HepG2 (cell line): ENCODE measurements around the gene ATAD1. TPM values are rescaled to one million over a fixed set of nuclear protein-coding genes. Genes with fewer than 3 reads are reported as not detected.

Experiments
- ATAC-seq: fragments of 200-7000 bp; cut with Tn5 transposase; 3 replicates; pipeline ENCODE4 v1.9.1; 2020; ENCODE audit warnings: mild to moderate bottlenecking, moderate library complexity
- BruUV-seq: library from RNA; stranded (reverse); fragments of 400-500 nt; replicated peaks from 2 replicates; lab custom pipeline; 2021; lab: Mats Ljungman, UMichigan
- CTCF ChIA-PET: fragments of 300-600 bp; formaldehyde crosslinking; extraction: SDS; loops from one replicate; lab custom pipeline; 2021; ENCODE audit warnings: low total read pairs, inconsistent platforms, low intra/inter-chr PET ratio; lab: Yijun Ruan, JAX
- POLR2A ChIA-PET: fragments of 350-600 bp; sonication (Branson Sonifier 250); formaldehyde crosslinking; loops from one replicate; lab custom pipeline; 2020; ENCODE audit warnings: antibody characterized with exemption, inconsistent platforms; lab: Yijun Ruan, JAX
- DNase-seq: peaks from one replicate; pipeline ENCODE4 v3.0.0-alpha.2; 2015; ENCODE audit warnings: low spot score
- FAIRE-seq: peaks from 3 replicates; lab custom pipeline; 2011; peaks lifted over from hg19 to GRCh38; lab: Jason Lieb, UNC
- H2AFZ ChIP-seq: one replicate; pipeline ENCODE4 v1.6.1; 2011; ENCODE audit warnings: low read length, inconsistent platforms
- H3K27ac ChIP-seq: fragments of 300-600 bp; 3 replicates; pipeline ENCODE4 v1.8.0; 2011; ENCODE audit warnings: mixed run types, mild to moderate bottlenecking, mixed read lengths, low read length, inconsistent platforms; ENCODE audit not compliant: insufficient read depth; ENCODE audit errors: extremely low read length
- H3K27me3 ChIP-seq, 2 experiments: fragments of 200-600 bp in 1 of 2; 2 replicates in 1 of 2; 3 replicates in 1 of 2; pipeline versions ENCODE4 v1.6.0 to v1.8.0; 2011; ENCODE audit warnings: low read length in 2 of 2, mild to moderate bottlenecking in 2 of 2, moderate library complexity in 2 of 2, inconsistent platforms in 1 of 2; ENCODE audit not compliant: insufficient read depth in 2 of 2, control insufficient read depth in 1 of 2
- H3K36me3 ChIP-seq, 2 experiments: fragments of 200-600 bp in 1 of 2; replicated peaks in 1 of 2; 2 replicates in 1 of 2; 3 replicates in 1 of 2; pipeline versions ENCODE4 v1.5.1 to v1.8.0; 2011; ENCODE audit warnings: low read length in 2 of 2, inconsistent platforms in 1 of 2; ENCODE audit not compliant: insufficient read depth in 2 of 2, control insufficient read depth in 1 of 2
- H3K4me1 ChIP-seq: 2 replicates; pipeline ENCODE4 v1.5.1; 2012; ENCODE audit warnings: low read length, inconsistent platforms; ENCODE audit not compliant: insufficient read depth
- H3K4me2 ChIP-seq: 2 replicates; pipeline ENCODE4 v1.6.0; 2011; ENCODE audit warnings: low read depth, low read length, inconsistent platforms
- H3K4me3 ChIP-seq, 3 experiments: fragments of 200-600 bp in 1 of 3; sonication (generic), shearing (Covaris generic) in 1 of 3; replicated peaks in 1 of 3; 2 replicates each; pipeline ENCODE4 v1.5.1; 2011 to 2016; ENCODE audit warnings: low read length in 3 of 3, inconsistent platforms in 2 of 3, low read depth in 2 of 3, mild to moderate bottlenecking in 2 of 3, control low read depth in 1 of 3, mixed read lengths in 1 of 3; ENCODE audit not compliant: insufficient read depth in 1 of 3
- H3K79me2 ChIP-seq: one replicate; pipeline ENCODE4 v1.6.1; 2011; ENCODE audit warnings: low read length, inconsistent platforms; ENCODE audit not compliant: insufficient read depth
- H3K9ac ChIP-seq: 2 replicates; pipeline ENCODE4 v1.6.0; 2011; ENCODE audit warnings: mild to moderate bottlenecking, low read depth, low read length, inconsistent platforms; ENCODE audit not compliant: insufficient read depth
- H3K9me3 ChIP-seq: 2 replicates; pipeline ENCODE4 v1.5.1; 2012; ENCODE audit warnings: mild to moderate bottlenecking, low read length
- H4K20me1 ChIP-seq: 2 replicates; pipeline ENCODE4 v1.6.0; 2011; ENCODE audit warnings: inconsistent platforms, mild to moderate bottlenecking, low read length, moderate library complexity; ENCODE audit not compliant: insufficient read depth
- ETV6 ChIP-seq: sonication (generic); formaldehyde crosslinking; conservative IDR thresholded peaks from 2 replicates; pipeline ENCODE4 v1.4.0; 2020; ENCODE audit warnings: missing genetic modification reagents
- HDAC2 ChIP-seq: sonication (generic); formaldehyde crosslinking; IDR thresholded peaks from 2 replicates; pipeline ENCODE4 v1.4.0; 2020; ENCODE audit warnings: missing genetic modification reagents
- IRF1 ChIP-seq: sonication (generic); formaldehyde crosslinking; IDR thresholded peaks from 2 replicates; pipeline ENCODE4 v1.4.0; 2020; ENCODE audit warnings: low read depth, mild to moderate bottlenecking, missing genetic modification reagents
- NFE2L2 ChIP-seq: fragments of 150-350 bp; IDR thresholded peaks from 2 replicates; pipeline ENCODE4 v1.6.1; 2014; ENCODE audit warnings: low read length
- STAT5B ChIP-seq: sonication (generic); formaldehyde crosslinking; IDR thresholded peaks from 2 replicates; pipeline ENCODE4 v1.4.0; 2020; ENCODE audit warnings: missing genetic modification reagents
- ZNF362 ChIP-seq: sonication (generic); formaldehyde crosslinking; IDR thresholded peaks from 2 replicates; pipeline ENCODE4 v1.4.0; 2020; ENCODE audit warnings: missing genetic modification reagents, mild to moderate bottlenecking, borderline replicate concordance
- ZNF777 ChIP-seq: sonication (generic); formaldehyde crosslinking; IDR thresholded peaks from 2 replicates; pipeline ENCODE4 v1.4.0; 2020; ENCODE audit warnings: missing genetic modification reagents
- WGBS: methylation state at CpG from one replicate; pipeline ENCODE4 v1.1.6; 2017; ENCODE audit warnings: low lambda C conversion rate; 5-methylcytosine and 5-hydroxymethylcytosine counted together
- in situ Hi-C: cut with HindIII; loops from 2 replicates; pipeline ENCODE4 v1.10.0; 2017; ENCODE audit warnings: low pct_unique_long_range_greater_than_20kb; ENCODE audit not compliant: extremely low pct_ligation_motif_present
- intact Hi-C: fragments of 100-400 bp; cut with micrococcal nuclease; formaldehyde crosslinking; loops from one replicate; pipeline ENCODE4 v1.10.0; 2022; ENCODE audit not compliant: unreplicated experiment
- polyA plus RNA-seq, 8 experiments: library from polyadenylated mRNA; depleted of rRNA in 3 of 8; stranded (reverse) in 7 of 8; unstranded in 1 of 8; fragments of >200 nt; fragmentation: Illumina TruSeq in 4 of 8; extraction: Trizol in 4 of 8; gene quantifications; 2 replicates each; pipeline versions ENCODE4 v1.2.1 to v1.2.3, GENCODE V29; 2011 to 2016; ENCODE audit warnings: low read depth in 4 of 8, missing spikeins in 1 of 8, mixed read lengths in 1 of 8; ENCODE audit not compliant: insufficient read depth in 1 of 8
- total RNA-seq, 5 experiments: library from RNA; depleted of rRNA; stranded (reverse); fragments of >200 nt; fragmentation: Illumina TruSeq; extraction: Trizol; gene quantifications; 2 replicates each; pipeline ENCODE4 v1.2.3, GENCODE V29; 2016; ENCODE audit warnings: low read depth in 1 of 5
- TF ChIP-seq, protein P1 (sequence below): sonication (generic); formaldehyde crosslinking; IDR thresholded peaks from 2 replicates; pipeline ENCODE4 v1.4.0; 2020; ENCODE audit warnings: missing genetic modification reagents
- TF ChIP-seq, protein P2 (sequence below): sonication (generic); formaldehyde crosslinking; IDR thresholded peaks from 2 replicates; pipeline ENCODE4 v1.5.1; 2020; ENCODE audit warnings: missing genetic modification reagents, mild to moderate bottlenecking, borderline replicate concordance
- TF ChIP-seq, protein P3 (sequence below): sonication (generic); formaldehyde crosslinking; IDR thresholded peaks from 2 replicates; pipeline ENCODE4 v1.8.0; 2022; ENCODE audit warnings: missing genetic modification reagents, mild to moderate bottlenecking, moderate library complexity, borderline replicate concordance

Gene ATAD1
- total and polyA plus RNA-seq, 2 of the 13 experiments (the other 11 are each of a cell fraction or from before 2014, with no cell fraction given) = 14.9 to 28.2 TPM

DNA sequence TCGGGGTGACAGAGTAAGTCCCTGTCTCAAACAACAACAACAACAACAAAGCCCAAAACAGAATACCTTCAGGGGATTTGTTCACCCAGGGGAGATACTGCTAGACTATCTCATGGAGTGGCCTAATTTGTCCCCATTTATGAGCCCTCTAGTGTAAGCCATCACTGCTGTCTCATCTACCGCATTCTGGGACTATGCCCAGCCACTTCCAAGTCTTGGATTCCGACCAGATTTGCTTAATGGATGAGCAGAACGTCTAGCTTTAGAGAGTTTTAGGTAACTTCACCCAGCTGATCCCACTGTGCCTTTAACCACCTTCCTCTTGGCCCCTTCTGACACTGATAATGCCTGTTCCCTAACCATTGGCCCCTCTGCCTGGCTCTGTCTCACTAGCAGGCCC lies 111.3 kb downstream of the ATAD1 start:
- Histone ChIP-seq H3K4me2 (no peak overlapping the region), H3K9me3 (no peaks in the 10 kb centered on the region), H3K4me1 (peaks cover 16% of the 10 kb centered on the region), H3K36me3 (no peaks in the 10 kb centered on the region), H3K27me3 (0 out of 5 replicates have a peak, but pooled peaks cover 0 to 5% of the 10 kb centered on the region in 2 experiments), H3K9ac (no peak overlapping the region), H3K4me3 (no peak overlapping the region), H3K79me2 (no peaks in the 10 kb centered on the region), H3K27ac (no peak overlapping the region), H2AFZ (no peak overlapping the region), H4K20me1 (no peaks in the 10 kb centered on the region)
- DNase-seq = no peak
- POLR2A ChIA-PET = no interaction called here
- ATAC-seq = no peak
- TF ChIP-seq, protein P1, sequence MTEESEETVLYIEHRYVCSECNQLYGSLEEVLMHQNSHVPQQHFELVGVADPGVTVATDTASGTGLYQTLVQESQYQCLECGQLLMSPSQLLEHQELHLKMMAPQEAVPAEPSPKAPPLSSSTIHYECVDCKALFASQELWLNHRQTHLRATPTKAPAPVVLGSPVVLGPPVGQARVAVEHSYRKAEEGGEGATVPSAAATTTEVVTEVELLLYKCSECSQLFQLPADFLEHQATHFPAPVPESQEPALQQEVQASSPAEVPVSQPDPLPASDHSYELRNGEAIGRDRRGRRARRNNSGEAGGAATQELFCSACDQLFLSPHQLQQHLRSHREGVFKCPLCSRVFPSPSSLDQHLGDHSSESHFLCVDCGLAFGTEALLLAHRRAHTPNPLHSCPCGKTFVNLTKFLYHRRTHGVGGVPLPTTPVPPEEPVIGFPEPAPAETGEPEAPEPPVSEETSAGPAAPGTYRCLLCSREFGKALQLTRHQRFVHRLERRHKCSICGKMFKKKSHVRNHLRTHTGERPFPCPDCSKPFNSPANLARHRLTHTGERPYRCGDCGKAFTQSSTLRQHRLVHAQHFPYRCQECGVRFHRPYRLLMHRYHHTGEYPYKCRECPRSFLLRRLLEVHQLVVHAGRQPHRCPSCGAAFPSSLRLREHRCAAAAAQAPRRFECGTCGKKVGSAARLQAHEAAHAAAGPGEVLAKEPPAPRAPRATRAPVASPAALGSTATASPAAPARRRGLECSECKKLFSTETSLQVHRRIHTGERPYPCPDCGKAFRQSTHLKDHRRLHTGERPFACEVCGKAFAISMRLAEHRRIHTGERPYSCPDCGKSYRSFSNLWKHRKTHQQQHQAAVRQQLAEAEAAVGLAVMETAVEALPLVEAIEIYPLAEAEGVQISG = no peak
- TF ChIP-seq NFE2L2 = no peak
- no peak for TF ChIP-seq ZNF777
- no peak for TF ChIP-seq IRF1
- no peak for TF ChIP-seq ETV6 (CRISPR knock-in tag)
- TF ChIP-seq, protein P2, sequence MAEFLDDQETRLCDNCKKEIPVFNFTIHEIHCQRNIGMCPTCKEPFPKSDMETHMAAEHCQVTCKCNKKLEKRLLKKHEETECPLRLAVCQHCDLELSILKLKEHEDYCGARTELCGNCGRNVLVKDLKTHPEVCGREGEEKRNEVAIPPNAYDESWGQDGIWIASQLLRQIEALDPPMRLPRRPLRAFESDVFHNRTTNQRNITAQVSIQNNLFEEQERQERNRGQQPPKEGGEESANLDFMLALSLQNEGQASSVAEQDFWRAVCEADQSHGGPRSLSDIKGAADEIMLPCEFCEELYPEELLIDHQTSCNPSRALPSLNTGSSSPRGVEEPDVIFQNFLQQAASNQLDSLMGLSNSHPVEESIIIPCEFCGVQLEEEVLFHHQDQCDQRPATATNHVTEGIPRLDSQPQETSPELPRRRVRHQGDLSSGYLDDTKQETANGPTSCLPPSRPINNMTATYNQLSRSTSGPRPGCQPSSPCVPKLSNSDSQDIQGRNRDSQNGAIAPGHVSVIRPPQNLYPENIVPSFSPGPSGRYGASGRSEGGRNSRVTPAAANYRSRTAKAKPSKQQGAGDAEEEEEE (CRISPR knock-in tag) = no peak
- no peak for TF ChIP-seq HDAC2 (CRISPR knock-in tag)
- TF ChIP-seq ZNF362 (CRISPR knock-in tag) = no peak
- TF ChIP-seq, protein P3, sequence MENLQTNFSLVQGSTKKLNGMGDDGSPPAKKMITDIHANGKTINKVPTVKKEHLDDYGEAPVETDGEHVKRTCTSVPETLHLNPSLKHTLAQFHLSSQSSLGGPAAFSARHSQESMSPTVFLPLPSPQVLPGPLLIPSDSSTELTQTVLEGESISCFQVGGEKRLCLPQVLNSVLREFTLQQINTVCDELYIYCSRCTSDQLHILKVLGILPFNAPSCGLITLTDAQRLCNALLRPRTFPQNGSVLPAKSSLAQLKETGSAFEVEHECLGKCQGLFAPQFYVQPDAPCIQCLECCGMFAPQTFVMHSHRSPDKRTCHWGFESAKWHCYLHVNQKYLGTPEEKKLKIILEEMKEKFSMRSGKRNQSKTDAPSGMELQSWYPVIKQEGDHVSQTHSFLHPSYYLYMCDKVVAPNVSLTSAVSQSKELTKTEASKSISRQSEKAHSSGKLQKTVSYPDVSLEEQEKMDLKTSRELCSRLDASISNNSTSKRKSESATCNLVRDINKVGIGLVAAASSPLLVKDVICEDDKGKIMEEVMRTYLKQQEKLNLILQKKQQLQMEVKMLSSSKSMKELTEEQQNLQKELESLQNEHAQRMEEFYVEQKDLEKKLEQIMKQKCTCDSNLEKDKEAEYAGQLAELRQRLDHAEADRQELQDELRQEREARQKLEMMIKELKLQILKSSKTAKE (CRISPR knock-in tag) = no peak
- no peak for TF ChIP-seq STAT5B (CRISPR knock-in tag)
- WGBS = 16% methylated on average over 4 of the region's 4 CpGs
- CTCF ChIA-PET = no interaction called here
- intact Hi-C loops (no loop called here), in situ Hi-C loops (no loop called here)
- FAIRE-seq = no peak
- BruUV-seq = no TSS peak
